ENCODE results near the gene MTMR10. TPM values are rescaled to one million over a fixed set of nuclear protein-coding genes. Genes with fewer than 3 reads are reported as not detected.
A peak's percentile ranks its signal among the peaks of the same experiment; 100 is the strongest.

MTMR10 gene
- total RNA-seq, 1 donor, result 37.6 TPM

- TF ChIP-seq, protein P1, sequence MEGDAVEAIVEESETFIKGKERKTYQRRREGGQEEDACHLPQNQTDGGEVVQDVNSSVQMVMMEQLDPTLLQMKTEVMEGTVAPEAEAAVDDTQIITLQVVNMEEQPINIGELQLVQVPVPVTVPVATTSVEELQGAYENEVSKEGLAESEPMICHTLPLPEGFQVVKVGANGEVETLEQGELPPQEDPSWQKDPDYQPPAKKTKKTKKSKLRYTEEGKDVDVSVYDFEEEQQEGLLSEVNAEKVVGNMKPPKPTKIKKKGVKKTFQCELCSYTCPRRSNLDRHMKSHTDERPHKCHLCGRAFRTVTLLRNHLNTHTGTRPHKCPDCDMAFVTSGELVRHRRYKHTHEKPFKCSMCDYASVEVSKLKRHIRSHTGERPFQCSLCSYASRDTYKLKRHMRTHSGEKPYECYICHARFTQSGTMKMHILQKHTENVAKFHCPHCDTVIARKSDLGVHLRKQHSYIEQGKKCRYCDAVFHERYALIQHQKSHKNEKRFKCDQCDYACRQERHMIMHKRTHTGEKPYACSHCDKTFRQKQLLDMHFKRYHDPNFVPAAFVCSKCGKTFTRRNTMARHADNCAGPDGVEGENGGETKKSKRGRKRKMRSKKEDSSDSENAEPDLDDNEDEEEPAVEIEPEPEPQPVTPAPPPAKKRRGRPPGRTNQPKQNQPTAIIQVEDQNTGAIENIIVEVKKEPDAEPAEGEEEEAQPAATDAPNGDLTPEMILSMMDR (IDR thresholded peaks at IDR 0.05; ENCODE audit: insufficient read depth, low read depth, low read length), result no peak
- H3K4me3 ChIP-seq (ENCODE audit: low read depth, low read length), result no peak overlapping the region
- no peak for DNase-seq (ENCODE audit: low read depth)
Measured at GRCh38 chr15:31035610-31036009, 44.2 kb upstream of the MTMR10 start.

DNA sequence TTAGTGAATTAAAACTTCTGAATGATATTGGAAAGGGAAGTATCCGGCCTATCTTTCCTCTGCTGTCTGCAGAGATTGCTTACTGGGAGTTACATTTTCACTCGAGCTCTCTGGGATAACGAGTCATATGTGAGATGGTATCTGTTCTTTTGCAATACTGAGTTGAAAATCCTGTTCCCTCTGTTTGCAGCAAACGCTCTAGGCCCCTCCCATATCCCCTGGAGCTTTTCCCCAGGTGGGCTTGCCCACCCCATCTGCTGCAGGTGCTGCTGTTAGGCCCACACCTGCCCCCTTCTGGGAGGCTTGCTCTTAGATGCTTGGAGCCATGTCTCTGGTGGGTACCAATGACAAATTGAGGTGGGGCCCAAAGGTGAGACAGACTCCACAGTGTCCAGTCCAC is 42.7 kb upstream of the MTMR10 start:
- TF ChIP-seq, protein P1 (IDR thresholded peaks at IDR 0.05; ENCODE audit: insufficient read depth, low read depth, low read length), result no peak
- DNase-seq (ENCODE audit: low read depth), result no peak
- no peak overlapping the region for H3K4me3 ChIP-seq (ENCODE audit: low read depth, low read length)

GRCh38 chr15:31032961-31033371 is 41.5 kb upstream of the MTMR10 start:
- TF ChIP-seq, protein P1 (IDR thresholded peaks at IDR 0.05; ENCODE audit: insufficient read depth, low read depth, low read length), result no peak
- no peak overlapping the region for H3K4me3 ChIP-seq (ENCODE audit: low read depth, low read length)
- peak; percentile 60 for DNase-seq (ENCODE audit: low read depth)

- TF ChIP-seq, protein P1 (IDR thresholded peaks at IDR 0.05; ENCODE audit: insufficient read depth, low read depth, low read length), result no peak
- peak; percentile 65 for DNase-seq (ENCODE audit: low read depth)
- no peak overlapping the region for H3K4me3 ChIP-seq (ENCODE audit: low read depth, low read length)
Measured at GRCh38 chr15:31031471-31032067, 40.1 kb upstream of the MTMR10 start.

GRCh38 chr15:31027910-31028578 is 36.6 kb upstream of the MTMR10 start:
- no peak for DNase-seq (ENCODE audit: low read depth)
- TF ChIP-seq, protein P1 (IDR thresholded peaks at IDR 0.05; ENCODE audit: insufficient read depth, low read depth, low read length), result no peak
- no peak overlapping the region for H3K4me3 ChIP-seq (ENCODE audit: low read depth, low read length)

DNA sequence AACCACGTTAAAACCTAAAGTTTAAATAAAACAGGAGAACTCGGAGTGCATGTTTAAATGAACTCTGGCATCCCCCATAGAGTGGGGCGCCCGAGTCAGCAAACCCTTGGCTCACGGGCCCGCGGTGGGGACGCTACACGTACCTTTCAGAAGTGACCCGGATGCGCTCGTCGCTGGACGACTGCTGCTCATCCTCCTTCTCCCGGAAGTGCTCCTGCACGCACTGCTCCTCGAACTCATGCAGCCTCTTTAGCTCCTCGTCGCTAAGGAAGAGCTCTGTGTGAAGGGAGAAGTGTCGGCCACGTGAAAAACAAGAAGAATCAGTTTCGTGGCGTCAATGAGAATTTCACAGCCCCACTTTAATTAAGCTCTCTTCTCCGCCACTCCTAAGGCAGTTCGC is 34.6 kb upstream of the MTMR10 start:
- TF ChIP-seq, protein P1 (IDR thresholded peaks at IDR 0.05; ENCODE audit: insufficient read depth, low read depth, low read length), result no peak
- no peak overlapping the region for H3K4me3 ChIP-seq (ENCODE audit: low read depth, low read length)

More for the DNA sequence above, 34.6 kb upstream of the MTMR10 start:
- DNase-seq (ENCODE audit: low read depth), result no peak
